PC-9 (cell line): ENCODE results near the gene CHRNE. TPM values are rescaled to one million over a fixed set of nuclear protein-coding genes. Genes with fewer than 3 reads are reported as not detected.

Experiments used
- BruUV-seq: library from RNA; stranded (reverse); fragments of 400-500 nt; replicated peaks from 2 replicates; lab custom pipeline; 2021; lab: Mats Ljungman, UMichigan
- CTCF ChIA-PET: fragments of 300-600 bp; sonication (Branson Sonifier 250); formaldehyde crosslinking; loops from one replicate; lab custom pipeline; 2022; ENCODE audit warnings: antibody characterized with exemption; lab: Charles Lee
- POLR2A ChIA-PET: fragments of 300-600 bp; sonication (Branson Sonifier 250); formaldehyde crosslinking; loops from one replicate; lab custom pipeline; 2022; ENCODE audit warnings: antibody characterized with exemption; ENCODE audit not compliant: unreplicated experiment; lab: Charles Lee
- DNase-seq, 2 experiments: peaks; one replicate each; pipeline versions ENCODE4 v3.0.0 to v3.0.0-alpha.2; 2015 to 2022; ENCODE audit warnings: mixed read lengths in 1 of 2
- H2AFZ ChIP-seq: fragments of 200-600 bp; sonication (generic); 2 replicates; pipeline ENCODE4 v1.8.1; 2017; ENCODE audit warnings: antibody characterized with exemption
- H3F3A ChIP-seq: fragments of 200-600 bp; sonication (generic); 2 replicates; pipeline ENCODE4 v1.8.1; 2017; ENCODE audit warnings: antibody characterized with exemption, mild to moderate bottlenecking, low read depth; ENCODE audit not compliant: insufficient read depth
- H3K27ac ChIP-seq: fragments of 200-600 bp; sonication (generic); 2 replicates; pipeline ENCODE4 v1.6.1; 2016; ENCODE audit warnings: mixed run types
- H3K27me3 ChIP-seq: fragments of 200-600 bp; sonication (generic); 2 replicates; pipeline ENCODE4 v1.6.1; 2016; ENCODE audit warnings: low read depth, mixed run types; ENCODE audit not compliant: insufficient read depth
- H3K36me3 ChIP-seq: fragments of 200-600 bp; sonication (generic); 2 replicates; pipeline ENCODE4 v1.6.1; 2016; ENCODE audit warnings: low read depth, mixed run types
- H3K4me1 ChIP-seq: fragments of 200-600 bp; sonication (generic); replicated peaks from 2 replicates; pipeline ENCODE4 v1.6.1; 2016; ENCODE audit warnings: mixed run types; ENCODE audit not compliant: insufficient read depth
- H3K4me2 ChIP-seq: fragments of 200-600 bp; sonication (generic); 2 replicates; pipeline ENCODE4 v1.6.1; 2017; ENCODE audit warnings: mixed run types
- H3K4me3 ChIP-seq: fragments of 200-600 bp; sonication (generic); 2 replicates; pipeline ENCODE4 v1.6.1; 2016; ENCODE audit warnings: mixed run types
- H3K79me2 ChIP-seq: fragments of 200-600 bp; sonication (generic); 2 replicates; pipeline ENCODE4 v1.6.1; 2017; ENCODE audit warnings: low read depth, mixed run types
- H3K9me2 ChIP-seq: fragments of 200-600 bp; sonication (generic); 2 replicates; pipeline ENCODE4 v1.8.1; 2017; ENCODE audit warnings: mild to moderate bottlenecking; ENCODE audit not compliant: insufficient read depth
- H3K9me3 ChIP-seq: fragments of 200-600 bp; sonication (generic); 2 replicates; pipeline ENCODE4 v1.8.1; 2016; ENCODE audit warnings: low read depth; ENCODE audit not compliant: insufficient read depth
- H4K20me1 ChIP-seq: fragments of 200-600 bp; sonication (generic); 2 replicates; pipeline ENCODE4 v1.8.1; 2017; ENCODE audit not compliant: insufficient read depth
- EZH2 ChIP-seq: fragments of 200-600 bp; sonication (generic); IDR thresholded peaks from 2 replicates; pipeline ENCODE4 v1.8.0; 2017; ENCODE audit warnings: antibody characterized with exemption, low read depth
- intact Hi-C: fragments of 100-400 bp; cut with micrococcal nuclease; formaldehyde crosslinking; loops from one replicate; pipeline ENCODE4 v1.10.0; 2022; ENCODE audit not compliant: unreplicated experiment
- total RNA-seq: library from RNA; stranded (reverse); gene quantifications from 2 replicates; pipeline ENCODE4 v1.2.3, GENCODE V29; 2021
- TF ChIP-seq, protein P1 (sequence below): fragments of 200-600 bp; sonication (generic); conservative IDR thresholded peaks from 2 replicates; pipeline ENCODE4 v1.6.1; 2017; ENCODE audit warnings: mixed run types, antibody characterized with exemption, mild to moderate bottlenecking, moderate library complexity

Gene CHRNE
- total RNA-seq, 1 experiment from 2014 or later, result 0.24 TPM

DNA sequence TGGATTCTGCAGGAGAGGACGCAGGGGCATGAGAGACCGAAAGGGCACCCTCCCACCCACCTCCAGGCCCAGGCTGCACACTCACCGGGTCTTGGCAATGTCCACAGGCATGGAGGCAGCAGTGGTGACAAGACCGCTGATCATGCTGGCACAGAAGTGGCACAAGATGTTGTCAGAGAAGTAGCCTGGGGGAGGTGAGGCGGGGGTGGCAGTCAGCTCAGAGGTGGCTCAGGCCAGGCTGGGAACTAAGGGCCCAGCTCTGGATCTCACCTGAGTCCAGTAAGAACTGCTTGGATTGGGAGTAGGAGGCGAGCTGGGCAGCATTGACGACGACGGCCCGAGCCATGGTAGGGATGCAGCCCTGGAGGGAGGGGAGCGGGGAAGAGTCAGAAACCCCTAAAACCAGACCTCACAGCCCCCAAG lies 35.2 kb upstream of the CHRNE start:
- no peak overlapping the region for H2AFZ ChIP-seq
- no peak overlapping the region for H3K27ac ChIP-seq
- no TSS peak for BruUV-seq
- intact Hi-C loops, result no loop called here
- TF ChIP-seq, protein P1, sequence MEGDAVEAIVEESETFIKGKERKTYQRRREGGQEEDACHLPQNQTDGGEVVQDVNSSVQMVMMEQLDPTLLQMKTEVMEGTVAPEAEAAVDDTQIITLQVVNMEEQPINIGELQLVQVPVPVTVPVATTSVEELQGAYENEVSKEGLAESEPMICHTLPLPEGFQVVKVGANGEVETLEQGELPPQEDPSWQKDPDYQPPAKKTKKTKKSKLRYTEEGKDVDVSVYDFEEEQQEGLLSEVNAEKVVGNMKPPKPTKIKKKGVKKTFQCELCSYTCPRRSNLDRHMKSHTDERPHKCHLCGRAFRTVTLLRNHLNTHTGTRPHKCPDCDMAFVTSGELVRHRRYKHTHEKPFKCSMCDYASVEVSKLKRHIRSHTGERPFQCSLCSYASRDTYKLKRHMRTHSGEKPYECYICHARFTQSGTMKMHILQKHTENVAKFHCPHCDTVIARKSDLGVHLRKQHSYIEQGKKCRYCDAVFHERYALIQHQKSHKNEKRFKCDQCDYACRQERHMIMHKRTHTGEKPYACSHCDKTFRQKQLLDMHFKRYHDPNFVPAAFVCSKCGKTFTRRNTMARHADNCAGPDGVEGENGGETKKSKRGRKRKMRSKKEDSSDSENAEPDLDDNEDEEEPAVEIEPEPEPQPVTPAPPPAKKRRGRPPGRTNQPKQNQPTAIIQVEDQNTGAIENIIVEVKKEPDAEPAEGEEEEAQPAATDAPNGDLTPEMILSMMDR, result no peak
- no peak for TF ChIP-seq EZH2
- H3K4me1 ChIP-seq, result peaks cover 31% of the 10 kb centered on the region
- ChIA-PET POLR2A (no interaction called here), CTCF (no interaction called here)
- peaks cover 12% of the 10 kb centered on the region for H3K36me3 ChIP-seq
- H3K4me2 ChIP-seq, result peak overlapping the region; percentile 100
- H3K4me3 ChIP-seq, result no peak overlapping the region; the same call in 1 of the 2 replicates
- peaks cover 44% of the 10 kb centered on the region for H3K79me2 ChIP-seq
- H4K20me1 ChIP-seq, result no peaks in the 10 kb centered on the region; the same call in 1 of the 2 replicates
- no peaks in the 10 kb centered on the region for H3K9me3 ChIP-seq
- no peak for DNase-seq
- H3K9me2 ChIP-seq, result no peaks in the 10 kb centered on the region
- peaks cover 53% of the 10 kb centered on the region for H3F3A ChIP-seq
- no peaks in the 10 kb centered on the region for H3K27me3 ChIP-seq

DNA sequence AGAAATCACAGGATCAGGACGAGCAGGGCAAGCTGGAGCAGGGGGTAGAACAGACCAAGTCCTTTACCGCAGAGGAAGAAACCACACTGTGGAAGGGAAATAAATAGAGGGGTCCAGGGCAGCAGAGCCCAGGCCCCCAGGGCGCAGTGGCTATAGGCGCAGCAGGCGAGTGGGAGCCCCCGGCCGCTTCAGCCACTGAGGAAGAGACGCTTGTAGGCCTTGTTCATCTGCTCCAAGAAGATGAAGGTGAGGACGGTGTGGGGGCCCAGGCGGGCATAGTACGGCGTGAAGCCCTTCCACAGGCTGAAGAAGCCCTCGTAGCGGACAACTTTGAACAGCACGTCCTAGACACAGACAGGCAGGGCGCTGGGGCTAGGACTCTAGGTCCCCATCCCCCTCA lies 34.7 kb upstream of the CHRNE start:
- no peak overlapping the region for H2AFZ ChIP-seq
- ChIA-PET CTCF (no interaction called here), POLR2A (no interaction called here)
- DNase-seq, result no peak
- peaks cover 38% of the 10 kb centered on the region for H3K79me2 ChIP-seq
- H3K9me3 ChIP-seq, result no peaks in the 10 kb centered on the region
- no peaks in the 10 kb centered on the region for H3K27me3 ChIP-seq
- H3K9me2 ChIP-seq, result no peaks in the 10 kb centered on the region
- H3K4me3 ChIP-seq, result no peak overlapping the region
- H3K36me3 ChIP-seq, result peaks cover 11% of the 10 kb centered on the region
- no TSS peak for BruUV-seq
- peaks cover 48% of the 10 kb centered on the region for H3F3A ChIP-seq
- no peak overlapping the region for H3K27ac ChIP-seq
- TF ChIP-seq EZH2, result no peak
- H3K4me1 ChIP-seq, result peaks cover 31% of the 10 kb centered on the region
- intact Hi-C loops, result no loop called here
- H3K4me2 ChIP-seq, result no peak overlapping the region
- H4K20me1 ChIP-seq, result no peaks in the 10 kb centered on the region; the same call in 1 of the 2 replicates

DNA sequence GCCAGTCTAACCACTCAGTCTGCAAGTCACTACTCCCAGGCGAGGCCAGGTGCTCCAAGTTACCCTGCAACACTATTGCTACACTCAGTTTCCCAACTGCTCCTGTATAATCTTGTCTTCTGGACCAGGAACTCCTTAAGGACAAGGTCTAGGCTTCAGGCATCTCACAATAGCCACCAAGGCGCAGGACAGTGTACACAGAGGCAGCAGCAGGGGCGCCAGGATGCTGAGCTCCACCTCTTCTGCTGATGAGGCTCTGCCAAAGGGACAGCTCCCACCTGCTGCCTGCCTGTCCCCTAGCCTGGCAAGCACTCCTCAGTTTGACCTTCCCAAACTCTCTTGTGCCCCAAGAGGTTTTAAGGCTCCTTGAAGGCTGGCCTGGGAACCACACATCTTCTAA lies 33.5 kb upstream of the CHRNE start:
- Histone ChIP-seq H3K27ac (no peak overlapping the region), H3K4me2 (no peak overlapping the region), H3K36me3 (peaks cover 5% of the 10 kb centered on the region; the same call in 1 of the 2 replicates), H3K4me3 (no peak overlapping the region), H4K20me1 (no peaks in the 10 kb centered on the region; the same call in 1 of the 2 replicates), H3K27me3 (no peaks in the 10 kb centered on the region), H3K79me2 (peaks cover 27% of the 10 kb centered on the region), H3K9me3 (no peaks in the 10 kb centered on the region), H3F3A (peaks cover 37% of the 10 kb centered on the region), H2AFZ (no peak overlapping the region), H3K4me1 (peaks cover 25% of the 10 kb centered on the region), H3K9me2 (no peaks in the 10 kb centered on the region)
- no TSS peak for BruUV-seq
- CTCF ChIA-PET, result interaction anchor here (0.8 kb wide), 1 partner anchor 12 kb away, joined by 4 read pairs; no protein-coding TSS in a partner anchor
- TF ChIP-seq, protein P1, result no peak
- no peak for TF ChIP-seq EZH2
- no peak for DNase-seq
- intact Hi-C loops, result no loop called here
- POLR2A ChIA-PET, result no interaction called here

- POLR2A ChIA-PET, result no interaction called here
- TF ChIP-seq, protein P1, result no peak
- TF ChIP-seq EZH2, result no peak
- intact Hi-C loops, result no loop called here
Observed at GRCh38 chr17:4935650-4936049, 32.8 kb upstream of the CHRNE start.

More at GRCh38 chr17:4935650-4936049, 32.8 kb upstream of the CHRNE start:
- BruUV-seq, result no TSS peak
- Histone ChIP-seq H3K79me2 (peaks cover 19% of the 10 kb centered on the region), H4K20me1 (no peaks in the 10 kb centered on the region), H3K4me2 (no peak overlapping the region), H3K4me1 (peaks cover 21% of the 10 kb centered on the region), H3K27ac (no peak overlapping the region), H2AFZ (no peak overlapping the region), H3K27me3 (no peaks in the 10 kb centered on the region), H3K9me2 (no peaks in the 10 kb centered on the region), H3K36me3 (peaks cover 5% of the 10 kb centered on the region; the same call in 1 of the 2 replicates), H3F3A (peaks cover 29% of the 10 kb centered on the region), H3K9me3 (no peaks in the 10 kb centered on the region), H3K4me3 (no peak overlapping the region)
- CTCF ChIA-PET, result no interaction called here
- no peak for DNase-seq
